Measurements from ENCODE around the gene IRGC. TPM values are rescaled to one million over a fixed set of nuclear protein-coding genes. Genes with fewer than 3 reads are reported as not detected.

IRGC gene
- total RNA-seq, result not detected

GRCh38 chr19:43715776-43716175 lies at the start of gene IRGC:
TSS of gene IRGC (plus strand) at chr19:43716076. CDS start at chr19:43718559, 2,483 bp downstream.

GRCh38 chr19:43754503-43755255 lies 38.8 kb downstream of the IRGC start, which contains the start of gene SMG9:
TSS of gene SMG9 (minus strand) at chr19:43754962. CDS start at chr19:43750741, 4,221 bp downstream.

Other genes starting within 250 kb of the IRGC start
- gene PHLDB3, start 211.3 kb upstream of the IRGC start, total RNA-seq, result 10 to 100 TPM; 22.0 to 22.6 TPM
- 10 to 100 TPM; 79.6 to 87.3 TPM for gene ETHE1, start 188.9 kb upstream of the IRGC start, total RNA-seq
- 1 to 10 TPM; 6.6 to 6.9 TPM for gene ZNF575, start 182.9 kb upstream of the IRGC start, total RNA-seq
- gene XRCC1, start 140.5 kb upstream of the IRGC start, total RNA-seq, result 10 to 100 TPM; 36.2 to 36.4 TPM
- 1 to 10 TPM; 3.9 to 5.0 TPM for gene PINLYP, start 140.3 kb upstream of the IRGC start, total RNA-seq
- gene IRGQ, start 119.9 kb upstream of the IRGC start, total RNA-seq, result 10 to 100 TPM; 12.1 to 12.2 TPM
- 10 to 100 TPM; 12.9 to 13.5 TPM for gene ZNF576, start 119.5 kb upstream of the IRGC start, total RNA-seq
- under 1 TPM; 0.39 to 0.40 TPM for gene SRRM5, start 104.0 kb upstream of the IRGC start, total RNA-seq
- gene ZNF428, start 96.4 kb upstream of the IRGC start, total RNA-seq, result 10 to 100 TPM; 24.5 to 29.5 TPM
- under 1 TPM; 0.30 to 0.51 TPM for gene CADM4, start 76.2 kb upstream of the IRGC start, total RNA-seq
- 10 to 100 TPM; 11.1 to 11.8 TPM for gene PLAUR, start 45.9 kb upstream of the IRGC start, total RNA-seq
- gene SMG9, start 38.9 kb downstream of the IRGC start, total RNA-seq, result 10 to 100 TPM; 56.7 to 61.4 TPM
- gene KCNN4, start 64.9 kb downstream of the IRGC start, total RNA-seq, result 10 to 100 TPM; 28.8 to 30.4 TPM
- gene LYPD5, start 86.4 kb downstream of the IRGC start, total RNA-seq, result 1 to 10 TPM; 1.2 to 1.6 TPM
- 10 to 100 TPM in 1 of 2 experiments, 1 to 10 TPM in 1; 9.2 to 11.8 TPM for gene ZNF283, start 111.2 kb downstream of the IRGC start, total RNA-seq
- gene ZNF404, start 167.9 kb downstream of the IRGC start, total RNA-seq, result 1 to 10 TPM; 1.5 to 1.8 TPM
- gene ZNF45, start 219.2 kb downstream of the IRGC start, total RNA-seq, result 10 to 100 TPM; 15.1 to 15.3 TPM
- 1 to 10 TPM; 1.2 to 1.8 TPM for gene ZNF221, start 235.2 kb downstream of the IRGC start, total RNA-seq